Omental fat pad (tissue), 4 donors: ENCODE results near the gene GJD3. TPM values are rescaled to one million over a fixed set of nuclear protein-coding genes. Genes with fewer than 3 reads are reported as not detected.
"Not testable (repeated sequence)": the region's sequence is repeated elsewhere in the genome, so short reads cannot be mapped to it uniquely, and the experiment has no call there.

Experiments
- ATAC-seq: fragments of 150-250 bp; one replicate; pipeline ENCODE4 v1.9.1; 2016; ENCODE audit warnings: mild to moderate bottlenecking, moderate library complexity; ENCODE audit not compliant: low FRiP score
- DNase-seq: peaks from one replicate; pipeline ENCODE4 v3.0.0-alpha.2; 2019; ENCODE audit warnings: low spot score
- CTCF ChIP-seq, 3 donors: fragments of 450-650 bp; IDR thresholded peaks; one replicate each; pipeline ENCODE4 v1.5.1; 2016 to 2017; ENCODE audit warnings: antibody characterized with exemption in 3 of 3, mild to moderate bottlenecking in 3 of 3, moderate library complexity in 2 of 3
- total RNA-seq, 4 donors: library from RNA; depleted of rRNA; stranded (reverse); fragments of >200 nt; gene quantifications; one replicate each; pipeline ENCODE4 v1.1.0, GENCODE V29; 2016

GJD3 gene
- total RNA-seq, 4 donors from 2014 or later, result 0.60 to 2.0 TPM; not detected in 2

GRCh38 chr17:40402668-40403067 is 38.1 kb upstream of the GJD3 start:
- ATAC-seq (no peak), DNase-seq (no peak)
- no peak for TF ChIP-seq CTCF (IDR thresholded peaks at IDR 0.05)

GRCh38 chr17:40399185-40399584 is 34.6 kb upstream of the GJD3 start:
- no peak for DNase-seq
- no peak for TF ChIP-seq CTCF (IDR thresholded peaks at IDR 0.05)
- ATAC-seq, result no peak

- not testable (repeated sequence) for ATAC-seq
Observed at GRCh38 chr17:40386555-40386954, 22.0 kb upstream of the GJD3 start.

GRCh38 chr17:40382251-40382650 is 17.7 kb upstream of the GJD3 start:
- ATAC-seq (no peak), DNase-seq (no peak)
- no peak for TF ChIP-seq CTCF (IDR thresholded peaks at IDR 0.05)

More at GRCh38 chr17:40386555-40386954, 22.0 kb upstream of the GJD3 start:
- DNase-seq, result not testable (repeated sequence)

- no peak for ATAC-seq
- no peak for TF ChIP-seq CTCF (IDR thresholded peaks at IDR 0.05)
- no peak for DNase-seq
Observed at GRCh38 chr17:40378966-40379365, 14.4 kb upstream of the GJD3 start.

GRCh38 chr17:40377832-40378231 is 13.3 kb upstream of the GJD3 start:
- no peak for TF ChIP-seq CTCF (IDR thresholded peaks at IDR 0.05)
- no peak for DNase-seq
- no peak for ATAC-seq

- not testable (repeated sequence) for ATAC-seq, DNase-seq
Observed at GRCh38 chr17:40376541-40376940, 12.0 kb upstream of the GJD3 start.

- DNase-seq, ATAC-seq: not testable (repeated sequence)
Observed at GRCh38 chr17:40375786-40376185, 11.2 kb upstream of the GJD3 start.

GRCh38 chr17:40374821-40375498 is 10.4 kb upstream of the GJD3 start:
- ATAC-seq (no peak), DNase-seq (no peak)
- TF ChIP-seq CTCF (IDR thresholded peaks at IDR 0.05), result no peak
